ENCODE measurements around the gene CLCN1.

GRCh38 chr7:143354376-143354775, 38.5 kb downstream of the CLCN1 start:
- TF ChIP-seq CTCF (IDR thresholded peaks at IDR 0.05): no peak
- TF ChIP-seq POLR2A (IDR thresholded peaks at IDR 0.05): no peak
